Right ventricle myocardium inferior (tissue), 1 donor: Measurements from ENCODE around the gene PEPD. TPM values are rescaled to one million over a fixed set of nuclear protein-coding genes. Genes with fewer than 3 reads are reported as not detected.
A peak's percentile ranks its signal among the peaks of the same experiment; 100 is the strongest.

Experiments used
- ATAC-seq: fragments of 200-7000 bp; cut with Tn5 transposase; one replicate; pipeline ENCODE4 v1.9.1; 2020; ENCODE audit warnings: mild to moderate bottlenecking, moderate library complexity
- DNase-seq: peaks from one replicate; pipeline ENCODE4 v3.0.0; 2021; ENCODE audit errors: missing footprints
- intact Hi-C: fragments of 100-400 bp; cut with DNase I; formaldehyde crosslinking; loops from one replicate; pipeline ENCODE4 v1.11.0; 2022
- total RNA-seq: library from RNA; stranded (reverse); fragmentation: NEBNext Ultra II Directional; extraction: Animal tissue kit (Norgen Biotek cat#: 25700); gene quantifications from one replicate; pipeline ENCODE4 v1.2.1, GENCODE V29; 2021
- donor health status: DM: no; HTN: yes; CAD: no; lungs with severe emphysema.

The PEPD gene
- total RNA-seq, 1 donor from 2014 or later, result 32.1 TPM

DNA sequence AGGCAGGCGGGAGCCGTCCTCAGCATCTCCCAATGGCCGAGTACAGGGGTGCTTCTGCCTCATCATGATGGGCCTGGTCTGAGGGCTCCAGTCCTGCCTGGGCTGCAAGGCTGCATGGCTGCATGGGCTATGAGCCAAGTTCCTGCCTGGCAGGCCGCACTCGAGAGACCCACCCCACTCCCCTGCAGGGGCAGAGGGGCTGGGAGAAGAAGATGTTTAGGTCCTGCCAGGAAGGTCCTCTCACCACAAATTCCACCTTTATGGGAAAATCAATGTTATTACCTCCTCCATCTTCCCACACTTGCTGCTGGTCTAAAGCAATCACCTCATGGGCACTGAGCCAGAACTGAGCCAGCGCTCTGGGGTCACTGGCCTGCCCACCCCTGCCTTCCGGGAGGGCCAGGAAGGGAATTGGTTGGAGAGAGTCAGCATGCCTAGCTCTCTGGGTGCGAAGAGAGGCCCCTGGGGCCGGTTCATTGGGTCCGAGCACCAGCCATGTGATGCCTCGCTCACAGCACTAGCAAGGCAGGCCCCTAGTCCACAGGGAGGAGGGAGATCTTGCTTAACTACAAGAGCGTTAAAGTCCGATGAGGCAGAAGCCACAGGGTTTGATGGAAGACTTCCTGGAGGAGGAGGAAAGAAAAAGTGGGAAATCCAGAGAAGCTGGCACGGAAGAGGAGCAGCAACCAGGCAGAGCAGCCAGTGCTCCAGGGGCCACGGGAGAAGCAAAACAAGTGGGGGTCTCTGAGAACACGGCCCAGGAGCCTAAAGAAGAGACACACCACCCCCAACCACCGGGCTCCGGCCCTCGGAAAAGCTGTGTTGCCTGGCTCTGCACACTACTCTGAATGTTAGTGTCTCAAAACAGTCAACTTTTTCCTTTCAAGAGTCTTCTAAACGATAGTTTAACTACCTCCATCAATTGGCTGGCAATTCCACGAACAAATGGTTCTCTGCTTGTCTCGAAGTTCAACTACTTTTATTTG lies 84.9 kb downstream of the PEPD start:
- DNase-seq, result no peak
- intact Hi-C loops, result loop anchor here (10.0 kb wide), 1 partner anchor 88 kb away; the partner anchor contains the start of gene PEPD
- ATAC-seq, result no peak

DNA sequence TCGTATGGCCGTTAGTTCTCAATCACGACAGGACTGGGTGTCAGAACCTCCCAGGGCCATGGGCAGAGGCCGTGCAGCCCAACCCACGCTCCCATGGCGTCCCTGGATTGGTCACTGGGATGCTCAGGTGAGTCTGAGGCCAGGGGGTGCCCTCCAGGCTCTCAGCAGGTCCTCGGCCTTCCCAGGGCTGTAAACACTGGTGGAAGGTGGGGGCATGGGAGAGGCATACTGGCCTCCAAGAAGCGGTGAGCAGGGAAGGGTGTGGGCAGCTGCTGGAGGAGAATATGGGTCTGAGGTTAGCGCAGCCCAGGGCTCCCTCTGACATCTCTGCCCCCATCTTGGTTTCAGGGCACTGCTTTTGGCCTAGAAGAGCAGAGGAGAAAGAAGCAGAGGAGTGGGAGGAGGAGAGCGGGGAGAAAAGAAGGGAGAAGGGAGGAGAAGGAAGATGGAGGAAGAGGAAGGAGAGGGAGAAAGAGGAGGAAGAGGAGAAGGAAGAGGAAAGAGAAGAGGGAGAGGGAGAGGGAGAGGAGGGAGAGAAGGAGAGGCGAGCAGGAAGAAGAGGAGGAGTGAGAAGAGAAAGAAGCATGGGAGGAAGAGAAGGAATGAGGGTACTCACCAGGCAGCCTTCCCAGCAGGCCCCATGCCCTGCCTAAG lies 85.8 kb downstream of the PEPD start:
- no peak for ATAC-seq
- intact Hi-C loops, result loop anchor here (10.0 kb wide), 1 partner anchor 89 kb away; the partner anchor contains the start of gene PEPD
- no peak for DNase-seq

- DNase-seq (no peak), ATAC-seq (no peak)
- intact Hi-C loops, result loop anchor here (10.0 kb wide), 1 partner anchor 90 kb away; the partner anchor contains the start of gene PEPD
Measured at GRCh38 chr19:33434886-33435705, 86.5 kb downstream of the PEPD start.

DNA sequence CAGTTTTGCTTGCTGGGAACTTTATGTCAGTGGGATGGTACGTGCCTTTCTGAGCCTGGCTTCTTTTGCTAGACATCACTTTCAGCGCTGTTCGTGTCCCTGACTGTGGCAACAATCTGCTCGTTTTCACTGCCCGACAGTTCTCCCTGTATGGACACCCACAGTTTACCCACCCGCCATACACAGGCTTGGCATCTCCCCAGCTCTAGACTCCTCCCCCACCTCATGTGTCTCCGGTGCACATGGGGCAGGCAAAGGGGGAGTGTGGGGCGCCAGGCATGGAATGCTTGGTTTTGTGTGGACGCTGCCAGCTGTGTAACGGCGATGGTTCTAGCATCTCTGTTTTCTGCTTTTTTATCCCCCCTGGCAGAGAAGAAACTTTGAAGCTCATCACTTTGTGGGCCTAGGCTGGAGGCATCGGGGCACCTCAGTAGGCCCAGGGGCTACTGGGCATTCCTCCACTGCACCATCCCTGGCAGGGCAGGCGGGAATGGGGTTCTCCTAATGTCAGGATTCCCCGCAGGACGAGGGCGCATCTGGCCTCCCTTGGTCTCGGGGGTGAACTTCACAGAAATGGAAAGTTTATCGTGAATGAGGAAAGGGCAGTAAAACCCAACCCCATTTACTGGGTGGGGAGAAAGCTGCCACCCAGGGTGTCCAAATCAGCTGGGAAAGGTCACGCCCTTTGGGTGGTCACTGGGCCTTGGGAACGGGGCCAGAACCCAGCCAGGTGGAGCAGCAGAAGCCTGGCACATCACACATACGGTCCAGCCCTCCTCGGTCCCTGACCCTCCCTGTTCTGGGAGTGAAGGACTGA lies 87.3 kb downstream of the PEPD start:
- DNase-seq (no peak), ATAC-seq (no peak)
- intact Hi-C loops, result loop anchor here (10.0 kb wide), 1 partner anchor 91 kb away; the partner anchor contains the start of gene PEPD

GRCh38 chr19:33432446-33433170 lies 89.0 kb downstream of the PEPD start:
- intact Hi-C loops, result loop anchor here (10.0 kb wide), 1 partner anchor 92 kb away; the partner anchor contains the start of gene PEPD
- DNase-seq (no peak), ATAC-seq (no peak)

GRCh38 chr19:33432015-33432414 lies 89.6 kb downstream of the PEPD start:
- DNase-seq (no peak), ATAC-seq (no peak)
- intact Hi-C loops, result loop anchor here (10.0 kb wide), 1 partner anchor 93 kb away; the partner anchor contains the start of gene PEPD

GRCh38 chr19:33430674-33431277 lies 90.8 kb downstream of the PEPD start:
- DNase-seq (no peak), ATAC-seq (peak; percentile 80)

DNA sequence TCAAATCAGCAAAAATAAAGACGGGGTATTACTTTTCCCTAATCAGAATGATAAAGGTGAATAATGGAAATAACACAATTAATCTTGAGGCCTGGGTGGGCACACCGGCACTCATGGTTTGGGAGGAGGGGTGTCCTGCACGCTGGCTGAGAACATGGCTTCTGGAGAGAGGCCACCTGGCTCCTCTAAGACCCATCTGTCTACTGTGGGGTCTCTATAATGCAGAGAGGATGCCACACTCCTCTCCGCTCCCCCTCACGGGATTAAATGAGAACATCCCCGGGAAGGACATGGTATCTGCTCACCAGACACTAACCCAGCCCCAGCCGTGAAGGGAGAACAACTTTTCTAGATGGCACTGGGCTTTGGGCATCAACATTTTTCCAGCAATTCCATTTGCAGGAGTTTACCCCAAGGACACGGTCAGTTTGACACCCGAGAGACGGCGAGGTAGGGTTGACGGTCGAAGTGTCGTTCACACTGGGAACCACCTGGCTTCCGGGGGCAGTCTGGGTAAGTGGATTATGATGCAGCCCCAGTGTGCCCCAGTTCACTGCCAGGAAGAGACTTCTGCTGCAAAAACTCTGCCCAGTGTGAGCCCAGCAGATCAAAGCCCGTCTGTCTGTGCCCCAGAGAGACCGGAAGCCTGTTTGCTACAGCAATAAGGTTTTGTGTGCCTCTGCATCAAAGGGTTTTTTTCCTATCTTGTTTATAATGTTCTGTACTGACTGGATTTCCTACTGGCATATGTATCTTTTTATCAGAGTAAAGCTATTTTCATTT lies 91.5 kb downstream of the PEPD start:
- ATAC-seq (no peak), DNase-seq (no peak)
- intact Hi-C loops, result loop anchor here (10.0 kb wide), 1 partner anchor 95 kb away; the partner anchor contains the start of gene PEPD

More at GRCh38 chr19:33430674-33431277, 90.8 kb downstream of the PEPD start:
- intact Hi-C loops, result loop anchor here (1.0 to 10.0 kb wide), 2 partner anchors 94 to 341 kb away; partner anchors contain the start of gene PEPD

DNA sequence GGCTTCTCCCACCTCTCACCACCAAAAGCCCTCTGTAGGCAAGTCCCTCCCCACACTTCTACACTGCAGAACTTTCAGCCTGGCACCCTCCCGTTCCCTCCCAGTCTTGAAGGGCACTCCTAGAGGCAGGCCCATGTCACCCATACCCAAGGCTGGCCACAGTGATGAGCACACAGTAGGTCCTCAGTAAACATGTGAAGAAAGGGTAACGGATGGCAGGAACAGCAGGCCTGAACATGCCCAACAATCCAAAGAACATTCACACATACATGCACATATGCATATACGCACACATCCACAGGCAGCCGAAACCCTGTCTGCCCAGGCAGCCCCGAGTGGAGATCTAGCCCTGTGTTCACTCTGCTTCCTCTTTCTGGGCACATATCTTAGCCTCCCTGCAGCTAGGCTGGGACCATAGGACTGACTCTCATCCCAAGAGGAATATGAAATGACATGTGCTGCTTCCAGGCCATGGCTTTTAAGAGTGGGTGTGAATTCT lies 92.9 kb downstream of the PEPD start:
- no peak for DNase-seq
- intact Hi-C loops, result no loop called here

GRCh38 chr19:33427801-33428626 lies 93.6 kb downstream of the PEPD start:
- DNase-seq (no peak), ATAC-seq (no peak)
- intact Hi-C loops, result no loop called here

More for the DNA sequence above, 92.9 kb downstream of the PEPD start:
- no peak for ATAC-seq

DNA sequence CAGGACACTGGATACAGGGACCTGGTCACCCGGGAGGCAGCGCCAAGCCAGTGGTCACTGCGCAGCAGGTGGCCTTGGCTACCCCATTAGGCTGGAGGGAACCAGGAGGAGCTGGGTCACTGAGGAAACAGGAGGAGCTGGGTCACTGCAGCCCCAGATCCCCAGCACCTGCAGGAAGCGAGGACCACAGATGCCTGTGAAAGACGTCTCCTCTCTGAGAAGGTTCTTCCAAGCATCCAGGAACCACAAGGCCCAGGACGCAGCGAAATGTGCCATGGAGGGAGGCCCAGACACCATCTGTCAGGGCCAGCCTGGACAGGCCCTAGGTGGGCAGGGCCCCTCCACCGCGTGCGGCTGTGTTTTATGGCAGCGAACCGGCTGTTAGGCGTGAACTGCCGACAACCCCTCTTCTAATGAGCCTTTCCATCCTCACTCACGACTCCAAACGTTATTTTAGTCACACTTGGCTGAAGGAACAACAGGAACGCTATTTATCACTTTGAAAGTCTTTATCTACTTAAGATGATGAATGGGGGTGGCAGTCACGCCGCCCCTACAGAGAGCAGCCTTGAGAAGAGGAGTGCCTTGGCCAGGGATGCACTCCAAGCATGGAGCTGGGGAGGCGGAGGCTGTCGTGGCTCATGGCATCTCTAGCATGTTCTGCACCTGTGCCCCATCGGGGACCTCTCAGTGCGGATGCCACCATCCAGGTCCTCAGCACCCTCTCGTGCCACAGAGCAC lies 94.8 kb downstream of the PEPD start:
- no peak for DNase-seq

DNA sequence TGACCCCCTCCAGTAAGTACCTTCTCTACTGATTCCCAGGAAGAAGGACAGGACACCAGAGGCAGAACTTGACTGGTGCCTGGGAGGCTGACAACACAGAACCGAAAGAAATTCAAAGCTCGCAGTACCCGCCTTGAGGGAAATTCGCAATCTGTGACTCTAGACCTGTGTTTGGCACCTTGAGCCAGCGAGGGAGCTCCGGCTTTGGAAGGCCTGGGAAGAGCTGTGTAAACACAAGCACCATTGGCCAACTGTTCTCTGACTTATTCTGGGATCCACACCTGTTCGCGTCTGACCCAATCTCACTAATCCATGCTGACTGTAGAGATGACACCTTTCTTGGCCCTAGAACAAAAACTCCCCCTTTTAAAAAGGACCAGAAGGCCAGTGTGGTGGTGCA lies 97.4 kb downstream of the PEPD start:
- ATAC-seq (no peak), DNase-seq (peak; percentile 45)
- intact Hi-C loops, result no loop called here

More for the DNA sequence above, 94.8 kb downstream of the PEPD start:
- ATAC-seq, result no peak
- intact Hi-C loops, result no loop called here

GRCh38 chr19:33422369-33423180 lies 99.0 kb downstream of the PEPD start:
- no peak for DNase-seq
- intact Hi-C loops, result no loop called here
- no peak for ATAC-seq
